NCI-H526 (cell line): ENCODE data around the gene FLOT1.
"Not testable (repeated sequence)": the region's sequence is repeated elsewhere in the genome, so short reads cannot be mapped to it uniquely, and the experiment has no call there.

Source experiments
- DNase-seq, 2 experiments: peaks; one replicate each; lab custom pipeline; 2025; lab: John Stamatoyannopoulos, UW

The FLOT1 gene

DNA sequence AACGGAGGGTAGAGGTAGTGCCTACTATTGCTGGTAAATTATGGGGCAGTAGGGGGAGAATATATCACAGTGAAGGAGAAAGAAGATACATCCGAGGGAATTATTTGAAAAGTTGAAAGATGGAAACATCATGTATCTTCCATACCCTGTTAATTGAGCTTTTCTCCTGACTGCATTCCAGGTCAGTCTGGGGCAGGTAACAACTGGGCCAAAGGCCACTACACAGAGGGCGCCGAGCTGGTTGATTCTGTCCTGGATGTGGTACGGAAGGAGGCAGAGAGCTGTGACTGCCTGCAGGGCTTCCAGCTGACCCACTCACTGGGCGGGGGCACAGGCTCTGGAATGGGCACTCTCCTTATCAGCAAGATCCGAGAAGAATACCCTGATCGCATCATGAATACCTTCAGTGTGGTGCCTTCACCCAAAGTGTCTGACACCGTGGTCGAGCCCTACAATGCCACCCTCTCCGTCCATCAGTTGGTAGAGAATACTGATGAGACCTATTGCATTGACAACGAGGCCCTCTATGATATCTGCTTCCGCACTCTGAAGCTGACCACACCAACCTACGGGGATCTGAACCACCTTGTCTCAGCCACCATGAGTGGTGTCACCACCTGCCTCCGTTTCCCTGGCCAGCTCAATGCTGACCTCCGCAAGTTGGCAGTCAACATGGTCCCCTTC lies 19.2 kb downstream of the FLOT1 start:
- not testable (repeated sequence) for DNase-seq

DNA sequence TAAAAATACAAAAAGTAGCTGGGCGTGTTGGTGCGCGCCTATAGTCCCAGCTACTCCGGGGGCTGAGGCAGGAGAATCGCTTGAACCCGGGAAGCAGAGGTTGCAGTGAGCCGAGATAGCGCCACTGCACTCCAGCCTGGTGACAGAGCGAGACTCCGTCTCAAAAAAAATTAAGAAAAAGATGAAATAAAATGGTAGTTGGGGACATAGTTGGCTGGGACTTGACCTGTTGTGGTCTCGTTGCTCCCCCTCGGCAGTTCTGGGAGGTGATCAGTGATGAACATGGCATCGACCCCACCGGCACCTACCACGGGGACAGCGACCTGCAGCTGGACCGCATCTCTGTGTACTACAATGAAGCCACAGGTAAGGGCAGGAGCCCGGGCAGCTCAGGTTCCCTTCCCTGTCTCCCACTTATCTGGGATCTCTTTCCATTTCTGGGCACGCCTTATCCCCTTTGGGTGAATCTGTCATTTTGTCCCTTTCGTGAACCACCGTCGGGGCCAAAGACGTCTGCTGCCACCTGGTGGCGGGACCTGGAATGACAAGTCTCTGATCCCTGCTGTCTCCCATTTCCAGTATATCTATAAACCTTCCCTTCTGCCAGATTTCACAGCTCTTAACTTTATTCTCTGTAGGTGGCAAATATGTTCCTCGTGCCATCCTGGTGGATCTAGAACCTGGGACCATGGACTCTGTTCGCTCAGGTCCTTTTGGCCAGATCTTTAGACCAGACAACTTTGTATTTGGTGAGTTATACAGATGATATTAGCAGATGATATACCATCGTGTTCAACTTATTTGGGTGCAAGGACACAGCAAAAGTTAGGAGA lies 20.0 kb downstream of the FLOT1 start:
- peak; percentile 66 to 80 for DNase-seq

DNA sequence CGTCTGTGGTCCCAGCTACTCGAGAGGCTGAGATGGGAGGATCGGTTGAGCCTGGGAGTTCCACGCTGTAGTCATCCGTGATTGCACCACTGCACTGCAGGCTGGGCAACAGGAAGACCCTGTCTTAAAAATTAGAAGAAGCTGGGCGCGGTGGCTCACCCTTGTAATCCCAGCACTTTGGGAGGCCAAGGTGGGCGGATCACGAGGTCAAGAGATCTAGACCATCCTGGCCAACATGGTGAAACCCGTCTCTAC lies 20.5 kb downstream of the FLOT1 start:
- peak in 1 of 2 experiments; percentile 39 for DNase-seq

DNA sequence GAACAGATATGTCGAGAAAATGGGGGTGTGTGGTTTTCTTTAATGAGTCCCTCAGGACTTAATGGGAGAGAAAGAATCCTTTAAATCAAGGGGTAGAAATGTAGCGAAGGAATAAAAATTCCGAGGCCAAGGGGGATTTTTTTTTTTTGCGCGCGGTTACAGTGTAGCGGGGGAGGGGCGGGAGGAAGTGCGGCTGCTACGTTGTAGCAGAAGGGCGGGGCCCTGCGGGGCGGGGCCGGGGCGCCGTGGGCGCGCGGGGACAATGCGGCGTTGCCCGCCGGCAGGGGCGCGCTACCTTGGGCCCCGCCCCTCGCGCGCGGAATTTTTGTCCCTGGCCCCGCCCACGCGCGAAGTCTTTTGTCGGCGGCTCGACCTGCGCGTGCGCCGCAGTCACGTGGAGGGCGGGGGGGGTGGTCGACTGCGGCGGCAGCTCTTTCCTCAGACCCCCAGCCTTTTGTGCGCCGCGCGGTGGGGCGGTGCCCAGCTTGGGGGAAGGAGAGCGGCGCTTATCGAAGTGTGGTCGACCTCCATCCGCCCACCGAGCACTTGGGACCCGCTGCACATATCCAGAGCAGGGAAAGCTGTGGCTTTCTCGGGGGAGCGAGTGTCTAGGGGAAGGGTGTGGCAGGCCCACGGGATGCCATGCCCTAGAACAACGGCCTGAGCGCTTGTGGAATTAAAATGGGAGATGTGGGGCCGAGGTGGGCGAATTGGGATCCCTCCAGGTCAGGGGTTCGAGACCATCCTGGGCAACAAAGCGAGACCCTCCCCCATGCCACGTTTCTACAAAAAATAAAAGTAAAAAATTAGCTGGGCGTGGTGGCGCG lies 21.1 kb downstream of the FLOT1 start:
- DNase-seq, result peak; percentile 61 to 93

DNA sequence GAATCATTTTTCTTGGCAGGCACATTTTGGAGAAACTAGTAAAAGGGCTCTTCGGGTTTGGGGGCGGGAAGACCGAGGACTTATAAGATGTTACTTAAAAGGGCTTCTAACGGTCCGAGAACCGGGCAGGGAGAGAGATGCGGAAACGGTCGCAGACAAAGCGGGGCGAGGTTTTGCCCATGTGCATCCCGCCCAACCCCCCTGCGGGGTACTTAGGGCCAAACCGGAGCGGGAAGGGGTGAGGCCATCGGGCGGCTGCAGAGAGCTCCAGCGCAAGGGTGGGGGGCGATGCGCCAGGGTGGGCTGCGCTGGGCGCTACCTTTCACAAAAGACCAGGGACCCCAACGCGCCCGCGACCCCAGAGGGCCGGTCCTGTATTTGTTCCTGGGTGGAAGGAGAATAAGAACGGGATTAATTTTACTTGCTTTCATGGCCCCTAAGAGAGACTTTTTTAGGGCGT lies 21.7 kb downstream of the FLOT1 start:
- DNase-seq, result peak; percentile 57 to 72

DNA sequence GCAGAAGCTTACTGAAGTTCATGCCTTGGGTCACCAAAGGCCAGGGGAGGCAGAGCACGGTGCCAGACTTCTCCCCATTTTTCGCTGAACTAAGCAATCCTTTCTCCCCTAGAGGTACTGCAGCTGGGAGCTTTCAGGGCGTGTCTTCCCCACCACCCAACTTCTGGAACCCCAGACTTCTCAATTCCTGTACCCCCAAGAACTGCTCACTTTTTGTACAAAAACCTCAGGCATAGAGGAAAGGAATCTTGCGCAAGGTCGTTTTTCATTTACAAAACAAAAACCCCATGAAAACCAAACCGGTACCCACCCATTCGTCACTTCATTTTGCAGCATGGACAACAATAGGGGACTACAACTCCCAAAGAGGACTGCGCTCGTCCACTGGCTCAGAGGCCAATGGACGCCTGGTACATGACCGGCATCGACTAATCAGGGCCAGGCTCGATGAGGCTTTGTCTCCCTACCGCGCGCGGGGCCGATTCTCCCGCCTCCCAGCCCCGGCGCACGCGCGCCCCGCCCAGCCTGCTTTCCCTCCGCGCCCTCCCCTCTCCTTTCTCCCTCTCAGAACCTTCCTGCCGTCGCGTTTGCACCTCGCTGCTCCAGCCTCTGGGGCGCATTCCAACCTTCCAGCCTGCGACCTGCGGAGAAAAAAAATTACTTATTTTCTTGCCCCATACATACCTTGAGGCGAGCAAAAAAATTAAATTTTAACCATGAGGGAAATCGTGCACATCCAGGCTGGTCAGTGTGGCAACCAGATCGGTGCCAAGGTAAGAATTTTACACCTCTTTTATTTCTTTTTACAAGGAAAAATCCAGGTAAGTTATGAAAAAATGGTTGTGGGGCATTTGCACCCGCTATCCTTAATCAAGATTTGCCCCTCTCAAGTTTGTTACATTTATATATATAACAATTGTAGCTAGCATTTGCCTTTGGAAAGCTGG lies 22.4 kb downstream of the FLOT1 start, which contains the start of gene TUBB:
Gene TUBB, plus strand, starts transcription at position 562 of the 947 bp plus-strand sequence. Its CDS starts 155 bp downstream, at position 717.
- peak; percentile 96 to 98 for DNase-seq

DNA sequence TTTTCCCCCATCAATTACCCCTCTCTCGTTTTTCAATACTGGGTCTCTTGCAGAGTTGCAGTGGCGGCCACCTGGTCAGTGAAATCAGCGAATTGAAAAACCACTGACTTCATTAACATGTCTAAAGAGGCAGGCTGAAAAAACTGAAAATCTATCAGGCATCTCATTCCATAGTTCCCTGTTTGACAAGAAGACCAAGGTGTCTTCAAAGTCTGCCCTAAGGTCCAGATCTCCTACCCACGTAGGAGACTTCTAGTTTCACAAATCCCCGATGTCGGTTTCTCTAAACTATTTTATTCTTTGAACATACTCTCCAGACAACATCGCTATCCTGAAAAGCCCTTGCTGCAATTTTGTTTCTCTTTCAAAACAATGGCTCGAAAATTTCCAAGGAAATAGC lies 23.1 kb downstream of the FLOT1 start:
- peak; percentile 46 to 61 for DNase-seq

DNA sequence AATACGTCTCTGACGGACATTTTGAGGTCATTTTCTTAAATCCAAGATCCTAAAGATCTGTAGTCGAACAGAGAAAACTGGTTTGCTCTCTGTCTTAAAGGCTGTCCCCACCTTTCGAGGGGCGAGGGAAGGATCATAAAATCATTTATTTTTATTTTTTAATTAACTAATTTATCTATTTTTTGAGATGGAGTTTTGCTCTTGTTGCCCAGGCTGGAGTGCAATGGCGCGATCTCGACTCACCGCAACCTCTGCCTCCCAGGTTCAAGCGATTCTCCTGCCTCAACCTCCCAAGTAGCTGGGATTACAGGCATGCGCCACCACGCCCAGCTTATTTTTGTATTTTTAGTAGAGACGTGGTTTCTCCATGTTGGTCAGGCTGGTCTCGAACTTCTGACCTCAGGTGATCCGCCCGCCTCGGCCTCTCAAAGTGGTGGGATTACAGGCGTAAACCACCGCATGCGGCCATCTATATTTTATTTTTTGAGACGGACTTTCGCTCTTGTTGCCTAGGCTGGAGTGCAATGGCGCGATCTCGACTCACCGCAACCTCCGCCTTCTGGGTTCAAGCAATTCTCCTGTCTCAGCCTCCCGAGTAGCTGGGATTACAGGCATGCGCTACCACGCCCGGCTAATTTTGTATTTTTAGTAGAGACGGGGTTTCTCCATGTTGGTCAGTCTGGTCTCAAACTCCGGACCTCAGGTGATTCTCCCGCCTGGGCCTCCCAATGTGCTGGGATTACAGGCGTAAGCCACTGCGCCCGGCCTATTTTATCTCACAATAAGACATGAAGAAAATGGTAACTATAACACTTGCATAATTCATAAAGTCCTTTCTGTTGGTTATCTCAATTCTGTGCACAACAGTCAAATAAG lies 24.4 kb downstream of the FLOT1 start:
- DNase-seq, result not testable (repeated sequence)

DNA sequence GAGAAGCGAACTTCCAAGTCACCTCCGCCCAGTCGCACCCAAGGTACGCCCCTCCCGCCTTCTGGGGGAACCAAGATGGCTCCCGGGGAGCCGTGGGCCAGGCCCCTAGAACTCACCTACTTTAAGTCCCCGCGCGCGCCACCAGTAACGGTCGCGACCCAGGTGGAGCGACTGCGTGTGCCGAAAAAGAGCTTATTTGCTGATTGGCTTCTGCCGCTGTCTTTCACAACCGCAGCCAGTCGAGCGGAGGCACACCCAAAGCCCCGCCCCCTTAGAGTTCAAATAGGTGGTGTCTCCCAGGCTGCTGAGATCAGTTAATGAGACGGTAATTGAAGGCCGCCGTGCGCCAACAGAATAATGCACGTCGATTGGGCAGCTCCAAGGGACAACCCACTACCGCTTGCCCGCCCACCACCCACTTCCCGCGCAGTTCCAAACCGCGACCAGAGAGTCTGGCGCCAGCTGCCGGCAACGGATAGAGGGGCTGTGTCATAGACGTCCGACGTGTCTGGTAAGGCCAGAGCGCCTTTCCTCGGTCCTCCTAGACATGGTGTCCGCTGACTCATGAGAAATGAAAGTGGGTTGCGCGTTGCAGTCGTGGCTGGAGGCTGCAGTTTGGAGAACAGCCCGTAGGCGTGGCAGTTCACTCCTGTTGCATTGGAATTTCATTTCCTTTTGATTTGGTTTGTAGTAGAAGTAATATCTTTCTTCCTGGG lies 25.2 kb downstream of the FLOT1 start, which contains the start of gene MDC1:
Gene MDC1, minus strand, starts transcription at position 153 of the 716 bp plus-strand sequence. CDS start 2,106 bp downstream, outside the sequence.
- peak; percentile 100 for DNase-seq

DNA sequence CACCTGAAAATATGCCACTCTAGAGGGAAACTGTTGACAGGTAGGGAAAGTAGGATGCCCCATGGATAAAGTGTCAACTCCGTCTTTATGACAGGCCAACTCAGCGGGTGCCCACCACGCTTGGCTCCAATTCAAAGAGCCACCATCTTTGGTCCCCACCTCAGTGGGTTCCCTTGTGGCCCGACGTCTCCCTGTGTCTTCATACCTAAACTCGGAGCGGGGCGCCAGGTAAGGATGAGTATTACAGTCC lies 25.7 kb downstream of the FLOT1 start:
- no peak for DNase-seq

DNA sequence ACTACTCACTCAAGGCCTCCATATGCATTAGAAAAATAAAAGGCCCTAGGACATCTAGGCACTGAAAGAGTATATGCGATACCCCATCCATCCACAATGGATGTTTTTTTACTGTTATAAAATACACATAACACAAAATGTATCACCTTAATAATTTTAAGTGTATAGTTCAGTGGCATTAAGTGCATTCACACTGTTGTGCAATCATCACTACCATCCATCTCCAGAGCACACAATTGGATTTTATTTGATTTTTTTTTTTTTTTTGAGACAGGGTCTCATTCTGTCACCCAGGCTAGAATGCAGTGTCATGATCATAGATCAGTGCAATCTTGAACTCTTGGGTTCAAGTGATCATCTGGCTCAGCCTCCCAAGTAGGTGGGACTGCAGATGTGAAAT lies 28.2 kb downstream of the FLOT1 start:
- DNase-seq, result no peak

DNA sequence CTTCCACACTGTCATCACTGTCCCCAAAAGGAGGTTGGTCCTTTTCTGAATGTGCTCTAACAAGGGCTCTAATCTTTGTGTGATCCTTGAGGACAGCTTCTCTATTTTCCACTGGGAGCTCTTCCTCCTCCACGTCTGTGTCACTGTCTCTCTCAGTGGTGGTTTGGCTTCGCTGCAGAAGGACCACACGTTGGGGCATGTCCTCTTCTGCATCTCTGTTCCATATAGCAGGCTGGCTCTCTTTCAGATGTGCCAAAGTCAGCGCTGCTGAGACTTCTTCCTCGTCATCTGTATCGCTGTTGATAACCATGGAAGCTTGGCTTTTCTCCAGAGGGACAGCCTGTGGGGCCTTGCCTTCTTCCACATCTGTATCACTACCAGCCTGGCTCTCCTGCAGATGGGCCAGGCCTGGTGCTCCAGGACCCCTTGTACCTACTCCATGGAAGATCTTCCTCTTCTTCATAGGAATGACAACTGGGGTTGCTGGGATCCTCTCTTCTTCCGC lies 30.0 kb downstream of the FLOT1 start:
- DNase-seq, result no peak

DNA sequence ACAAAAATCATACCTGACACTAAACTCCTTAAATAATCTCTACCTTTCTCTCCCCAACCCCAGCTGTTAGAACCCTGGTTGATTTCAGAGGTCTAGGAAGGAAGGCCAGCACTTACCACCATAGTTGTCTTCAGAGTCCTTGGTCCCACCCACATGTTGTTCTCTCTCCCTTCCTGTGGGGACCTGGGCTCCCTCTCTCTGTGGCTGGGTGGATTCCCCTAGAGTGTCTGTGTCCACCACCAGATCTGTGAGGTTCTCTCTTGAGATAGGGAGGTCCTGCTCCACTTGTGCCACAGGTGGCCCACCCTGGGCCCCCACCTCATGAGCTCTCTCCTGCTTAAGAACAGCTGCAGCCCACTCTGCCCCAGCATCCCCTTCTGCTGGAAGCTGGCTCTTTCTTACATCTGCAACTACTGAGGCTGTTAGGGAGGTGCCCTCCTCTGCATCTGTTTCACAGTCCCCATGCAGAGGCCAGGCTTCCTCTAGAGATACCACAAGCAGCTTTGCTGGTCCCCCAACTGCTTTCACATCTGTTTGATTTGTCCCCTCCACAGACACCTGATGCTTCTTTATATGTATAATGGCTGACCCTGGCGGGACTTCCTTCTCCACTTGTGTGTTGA lies 30.6 kb downstream of the FLOT1 start:
- no peak for DNase-seq

DNA sequence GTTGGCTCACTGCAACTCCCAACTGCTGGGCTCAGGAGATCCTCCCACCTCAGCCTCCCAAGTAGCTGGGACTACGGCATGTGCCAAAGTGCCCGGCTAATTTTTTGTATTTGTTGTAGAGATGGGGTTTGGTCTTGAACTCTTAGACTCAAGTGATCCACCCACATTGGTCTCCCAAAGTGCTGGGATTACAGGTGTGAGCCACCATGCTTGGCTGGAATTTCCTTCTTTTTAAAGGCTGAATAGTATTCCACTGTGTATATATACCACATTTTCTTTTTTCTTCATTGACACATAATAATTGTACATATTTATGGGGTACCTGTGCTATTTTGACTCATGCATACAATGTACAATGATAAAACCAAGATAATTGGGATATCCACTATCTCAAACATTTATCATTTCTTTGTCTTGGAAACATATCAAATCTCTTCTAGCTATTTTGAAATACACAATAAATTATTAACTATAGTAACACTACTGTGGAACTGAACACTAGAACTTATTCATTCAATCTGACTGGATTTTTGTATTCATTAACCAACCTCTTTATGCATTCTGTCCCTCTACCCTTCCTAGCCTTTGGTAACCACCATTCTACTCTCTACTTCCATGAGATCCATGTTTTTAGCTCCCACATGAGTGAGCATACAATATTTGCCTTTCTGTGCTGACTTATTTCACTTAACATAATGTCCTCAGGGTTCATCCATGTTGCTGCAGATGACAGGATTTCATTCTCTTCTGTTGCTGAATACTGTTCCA lies 33.2 kb downstream of the FLOT1 start:
- DNase-seq, result no peak

DNA sequence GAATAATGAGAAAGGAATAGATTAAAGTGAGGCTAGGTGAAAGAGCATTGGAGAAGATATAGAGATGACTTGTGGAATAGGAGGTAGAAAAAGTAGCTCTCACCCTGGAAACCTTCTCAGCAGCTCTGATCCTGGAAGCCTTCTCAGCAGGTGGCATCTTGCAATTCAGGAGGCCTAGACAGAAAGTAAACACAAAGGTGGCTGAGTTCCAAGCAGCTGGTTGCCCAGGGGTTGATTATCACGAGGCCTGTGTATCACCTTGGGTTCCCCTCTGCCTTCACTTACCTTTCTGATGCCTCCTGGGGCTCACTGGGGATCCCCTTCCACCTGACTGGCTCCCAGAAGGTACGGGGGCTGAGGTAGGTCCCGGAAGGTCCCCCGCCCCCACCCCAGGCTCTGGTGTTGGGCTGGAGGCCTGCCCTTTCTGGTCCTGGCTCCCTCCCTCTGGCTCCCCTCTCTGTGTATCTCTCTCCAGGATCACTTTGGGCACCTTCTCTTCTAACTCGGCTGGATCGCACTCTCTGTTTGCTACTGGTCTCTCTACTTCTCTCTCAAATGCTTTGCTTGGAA lies 35.1 kb downstream of the FLOT1 start:
- no peak for DNase-seq

DNA sequence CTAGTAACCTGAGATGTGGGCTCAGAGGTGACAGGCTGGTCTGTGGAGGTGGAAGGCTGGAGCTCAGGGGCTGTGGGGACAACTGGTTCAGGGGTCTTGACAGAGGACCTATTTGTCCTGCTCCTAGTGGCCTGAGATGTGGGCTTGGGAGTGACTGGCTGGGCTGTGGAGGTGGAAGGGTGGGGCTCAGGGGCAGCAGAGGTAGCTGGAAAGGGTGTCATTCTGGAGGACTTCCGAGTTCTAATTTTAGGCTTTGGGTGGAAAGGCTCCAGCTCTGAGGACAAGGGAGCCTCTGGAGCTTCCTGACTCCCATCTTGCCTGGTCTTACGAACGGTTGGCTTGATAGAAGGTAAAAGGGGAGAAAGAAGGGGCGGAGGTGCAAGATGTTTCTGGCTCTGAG lies 36.9 kb downstream of the FLOT1 start:
- DNase-seq, result no peak

DNA sequence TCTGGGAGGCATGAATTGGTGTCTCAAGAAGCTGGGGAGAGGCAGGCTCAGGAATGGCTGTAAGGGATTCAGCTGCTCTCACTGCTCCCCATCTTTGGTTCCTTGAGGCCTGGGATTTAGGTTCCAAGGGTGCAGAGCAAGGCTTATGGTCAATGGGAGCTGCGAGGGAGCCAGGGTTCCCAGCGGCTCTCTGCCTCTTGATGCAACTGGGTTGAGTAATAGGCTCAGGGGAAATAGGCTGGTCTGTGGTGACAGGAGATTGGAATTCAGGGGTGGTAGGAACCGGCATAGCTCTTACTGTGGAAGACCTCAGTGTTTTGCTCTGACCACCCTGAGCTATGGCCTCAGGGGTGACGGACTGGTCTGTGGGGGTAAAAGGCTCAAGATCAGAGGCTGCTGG lies 38.7 kb downstream of the FLOT1 start:
- DNase-seq, result no peak

DNA sequence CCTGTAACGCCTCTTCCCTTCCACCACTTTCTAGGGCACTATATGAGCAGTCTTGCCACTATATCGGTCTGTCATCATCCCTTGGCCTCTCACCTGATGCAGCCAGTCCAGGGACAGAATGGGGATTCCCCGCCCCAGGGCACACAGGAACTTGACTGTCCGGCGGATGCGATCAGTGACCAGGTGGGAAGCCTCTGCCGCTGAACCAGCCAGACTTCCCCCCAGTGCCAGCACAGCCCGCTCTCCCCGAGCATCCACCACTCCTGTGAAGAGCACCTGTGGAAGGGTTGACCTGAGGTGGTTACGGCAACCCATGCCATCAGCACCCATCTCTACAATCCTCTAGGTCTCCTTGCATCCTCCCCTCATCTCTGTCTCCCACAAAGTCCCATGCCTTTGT lies 39.5 kb downstream of the FLOT1 start:
- DNase-seq, result no peak
